ENCODE measurements around the gene SPRYD4. TPM values are rescaled to one million over a fixed set of nuclear protein-coding genes. Genes with fewer than 3 reads are reported as not detected.

The SPRYD4 gene
- total and polyA plus RNA-seq, 10 of the 15 experiments (the other 5 are each of a cell fraction or from before 2014, with no cell fraction given) = 4.1 to 6.0 (median 5.1) TPM

DNA sequence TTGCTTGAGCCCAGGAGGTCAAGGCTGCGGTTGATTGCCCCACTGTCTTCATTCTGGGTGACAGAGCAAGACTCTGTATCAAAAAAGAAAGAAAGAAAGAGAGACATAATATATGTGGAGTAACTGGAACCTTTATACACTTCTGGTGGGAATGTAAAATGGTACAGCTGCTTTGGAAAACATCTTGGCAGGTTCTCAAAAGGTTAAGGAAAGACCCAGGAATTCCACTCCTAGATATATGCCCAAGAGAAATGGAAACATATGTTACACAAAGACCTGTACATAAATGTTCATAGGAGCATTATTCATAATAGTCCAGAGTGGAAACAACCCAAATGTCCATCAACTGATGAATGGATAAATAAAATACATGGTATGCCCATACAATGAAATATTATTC lies 60.5 kb downstream of the SPRYD4 start:
- ChIA-PET RAD21 (ENCODE audit: unreplicated experiment) (no interaction called here), SMC1A (ENCODE audit: uncharacterized antibody, unreplicated experiment) (interaction anchor here (1.4 kb wide), 1 partner anchor 15 kb away, joined by 5 read pairs; no protein-coding TSS in a partner anchor), CTCF (interaction anchor here (1.0 kb wide), 1 partner anchor 14 kb away, joined by 3 read pairs; no protein-coding TSS in a partner anchor), POLR2A (no interaction called here)
- BruUV-seq (replicated peaks) = no TSS peak
- no peak for ATAC-seq
- TF ChIP-seq, protein P1, sequence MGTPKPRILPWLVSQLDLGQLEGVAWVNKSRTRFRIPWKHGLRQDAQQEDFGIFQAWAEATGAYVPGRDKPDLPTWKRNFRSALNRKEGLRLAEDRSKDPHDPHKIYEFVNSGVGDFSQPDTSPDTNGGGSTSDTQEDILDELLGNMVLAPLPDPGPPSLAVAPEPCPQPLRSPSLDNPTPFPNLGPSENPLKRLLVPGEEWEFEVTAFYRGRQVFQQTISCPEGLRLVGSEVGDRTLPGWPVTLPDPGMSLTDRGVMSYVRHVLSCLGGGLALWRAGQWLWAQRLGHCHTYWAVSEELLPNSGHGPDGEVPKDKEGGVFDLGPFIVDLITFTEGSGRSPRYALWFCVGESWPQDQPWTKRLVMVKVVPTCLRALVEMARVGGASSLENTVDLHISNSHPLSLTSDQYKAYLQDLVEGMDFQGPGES (IDR thresholded peaks at IDR 0.05) = no peak
- no peak for TF ChIP-seq NR2C1 (IDR thresholded peaks at IDR 0.05)
- Histone ChIP-seq H4K20me1 (ENCODE audit: control insufficient read depth, insufficient read depth) (no peaks in the 10 kb centered on the region), H3K27me3 (replicated peaks in 1 of 2; ENCODE audit: control insufficient read depth in 2 of 2, insufficient read depth in 2 of 2, low read length in 1 of 2) (no peaks in the 10 kb centered on the region), H3K9me3 (replicated peaks; ENCODE audit: control insufficient read depth, insufficient read depth, low read length) (no peaks in the 10 kb centered on the region), H3K4me3 (no peak overlapping the region), H3K27ac (ENCODE audit: control insufficient read depth, insufficient read depth) (no peak overlapping the region), H3K4me2 (ENCODE audit: control insufficient read depth, insufficient read depth) (no peak overlapping the region), H3K79me2 (ENCODE audit: control insufficient read depth, insufficient read depth, low read length) (no peaks in the 10 kb centered on the region), H3K36me3 (ENCODE audit: control insufficient read depth in 2 of 2, insufficient read depth in 2 of 2, low read length in 1 of 2) (no peaks in the 10 kb centered on the region), H2AFZ (ENCODE audit: control insufficient read depth, low read depth, low read length) (no peak overlapping the region), H3K9ac (ENCODE audit: control insufficient read depth, insufficient read depth, low read length) (no peak overlapping the region), H3K4me1 (ENCODE audit: control insufficient read depth, insufficient read depth, low read length) (no peaks in the 10 kb centered on the region)
- FAIRE-seq = no peak
- WGBS (ENCODE audit: insufficient coverage, insufficient replicate concordance, low lambda C conversion rate, missing lambda C conversion rate) = 69% methylated on average over 1 of the region's 1 CpG
- DNase-seq (ENCODE audit: low read depth, low spot score) = no peak
- intact Hi-C loops (cut with micrococcal nuclease; ENCODE audit: unreplicated experiment) = no loop called here
- in situ Hi-C loops (cut with MboI) = no loop called here

Other genes with a start within 250 kb of the SPRYD4 start
Only the 7 nearest of the 18 such genes appear.
- gene IL23A, start 129.7 kb upstream of the SPRYD4 start, total RNA-seq (2014; rRNA removed) = 4.2 and 5.7 TPM in 2 replicates
- gene IL23A, start 129.7 kb upstream of the SPRYD4 start, total RNA-seq (2014; rRNA removed; fragmentation: Illumina TruSeq; extraction: Trizol) = 4.7 and 5.6 TPM in 2 replicates
- 4.3 and 4.7 TPM in 2 replicates for gene IL23A, start 129.7 kb upstream of the SPRYD4 start, total RNA-seq (2021)
- 3.3 and 4.0 TPM in 2 replicates for gene IL23A, start 129.7 kb upstream of the SPRYD4 start, polyA plus RNA-seq (2011; rRNA removed)
- gene IL23A, start 129.7 kb upstream of the SPRYD4 start, polyA plus RNA-seq (2014; fragmentation: Illumina TruSeq; extraction: Trizol) = 1.6 and 5.7 TPM in 2 replicates
- 10 to 100 TPM in 1 of 2 experiments, 1 to 10 TPM in 1; 7.7 to 11.1 TPM for gene IL23A, start 129.7 kb upstream of the SPRYD4 start, polyA plus RNA-seq (2014; fragmentation: Nextera tagmentation; extraction: Ambion mirVana)
- 9.9 and 10.8 TPM in 2 replicates for gene IL23A, start 129.7 kb upstream of the SPRYD4 start, polyA plus RNA-seq (2014; rRNA removed)
- 1 to 10 TPM; 4.4 to 5.6 TPM for gene IL23A, start 129.7 kb upstream of the SPRYD4 start, polyA plus RNA-seq (2016; fragmentation: Nextera tagmentation; extraction: Ambion mirVana)
- 101 and 114 TPM in 2 replicates for gene STAT2, start 108.5 kb upstream of the SPRYD4 start, total RNA-seq (2014; rRNA removed)
- 66.4 and 69.3 TPM in 2 replicates for gene STAT2, start 108.5 kb upstream of the SPRYD4 start, total RNA-seq (2014; rRNA removed; fragmentation: Illumina TruSeq; extraction: Trizol)
- gene STAT2, start 108.5 kb upstream of the SPRYD4 start, total RNA-seq (2021) = 93.7 and 97.9 TPM in 2 replicates
- 91.5 and 106 TPM in 2 replicates for gene STAT2, start 108.5 kb upstream of the SPRYD4 start, polyA plus RNA-seq (2011; rRNA removed)
- gene STAT2, start 108.5 kb upstream of the SPRYD4 start, polyA plus RNA-seq (2014; fragmentation: Illumina TruSeq; extraction: Trizol) = 74.9 and 91.9 TPM in 2 replicates
- 10 to 100 TPM; 16.9 to 23.5 TPM for gene STAT2, start 108.5 kb upstream of the SPRYD4 start, polyA plus RNA-seq (2014; fragmentation: Nextera tagmentation; extraction: Ambion mirVana)
- 90.4 and 94.4 TPM in 2 replicates for gene STAT2, start 108.5 kb upstream of the SPRYD4 start, polyA plus RNA-seq (2014; rRNA removed)
- 10 to 100 TPM; 76.5 to 79.2 TPM for gene STAT2, start 108.5 kb upstream of the SPRYD4 start, polyA plus RNA-seq (2016; fragmentation: Nextera tagmentation; extraction: Ambion mirVana)
- 0.11 TPM in 1 of 2 replicates, not detected in the other for gene APOF, start 105.7 kb upstream of the SPRYD4 start, total RNA-seq (2014; rRNA removed)
- not detected in 2 replicates for gene APOF, start 105.7 kb upstream of the SPRYD4 start, total RNA-seq (2014; rRNA removed; fragmentation: Illumina TruSeq; extraction: Trizol)
- gene APOF, start 105.7 kb upstream of the SPRYD4 start, total RNA-seq (2021) = not detected in 2 replicates
- not detected in 2 replicates for gene APOF, start 105.7 kb upstream of the SPRYD4 start, polyA plus RNA-seq (2011; rRNA removed)
- gene APOF, start 105.7 kb upstream of the SPRYD4 start, polyA plus RNA-seq (2014; fragmentation: Illumina TruSeq; extraction: Trizol) = 0.04 TPM in 1 of 2 replicates, not detected in the other
- gene APOF, start 105.7 kb upstream of the SPRYD4 start, polyA plus RNA-seq (2014; fragmentation: Nextera tagmentation; extraction: Ambion mirVana) = under 1 TPM; 0.13 to 0.19 TPM
- 0.05 TPM in 1 of 2 replicates, not detected in the other for gene APOF, start 105.7 kb upstream of the SPRYD4 start, polyA plus RNA-seq (2014; rRNA removed)
- not detected for gene APOF, start 105.7 kb upstream of the SPRYD4 start, polyA plus RNA-seq (2016; fragmentation: Nextera tagmentation; extraction: Ambion mirVana)
- gene TIMELESS, start 19.2 kb upstream of the SPRYD4 start, total RNA-seq (2014; rRNA removed) = 34.3 and 36.4 TPM in 2 replicates
- gene TIMELESS, start 19.2 kb upstream of the SPRYD4 start, total RNA-seq (2014; rRNA removed; fragmentation: Illumina TruSeq; extraction: Trizol) = 20.2 and 21.2 TPM in 2 replicates
- 42.0 and 45.9 TPM in 2 replicates for gene TIMELESS, start 19.2 kb upstream of the SPRYD4 start, total RNA-seq (2021)
- 4.7 and 5.8 TPM in 2 replicates for gene TIMELESS, start 19.2 kb upstream of the SPRYD4 start, polyA plus RNA-seq (2011; rRNA removed)
- 34.2 and 41.1 TPM in 2 replicates for gene TIMELESS, start 19.2 kb upstream of the SPRYD4 start, polyA plus RNA-seq (2014; fragmentation: Illumina TruSeq; extraction: Trizol)
- gene TIMELESS, start 19.2 kb upstream of the SPRYD4 start, polyA plus RNA-seq (2014; fragmentation: Nextera tagmentation; extraction: Ambion mirVana) = 10 to 100 TPM; 10.4 to 20.5 TPM
- gene TIMELESS, start 19.2 kb upstream of the SPRYD4 start, polyA plus RNA-seq (2014; rRNA removed) = 27.1 and 27.7 TPM in 2 replicates
- gene TIMELESS, start 19.2 kb upstream of the SPRYD4 start, polyA plus RNA-seq (2016; fragmentation: Nextera tagmentation; extraction: Ambion mirVana) = 10 to 100 TPM; 53.5 to 57.8 TPM
- 0.05 TPM in 1 of 2 replicates, not detected in the other for gene MIP, start 13.9 kb upstream of the SPRYD4 start, total RNA-seq (2014; rRNA removed)
- not detected in 2 replicates for gene MIP, start 13.9 kb upstream of the SPRYD4 start, total RNA-seq (2014; rRNA removed; fragmentation: Illumina TruSeq; extraction: Trizol)
- gene MIP, start 13.9 kb upstream of the SPRYD4 start, total RNA-seq (2021) = 0.15 TPM in 1 of 2 replicates, not detected in the other
- 0.04 TPM in 1 of 2 replicates, not detected in the other for gene MIP, start 13.9 kb upstream of the SPRYD4 start, polyA plus RNA-seq (2011; rRNA removed)
- 0.07 TPM in 1 of 2 replicates, not detected in the other for gene MIP, start 13.9 kb upstream of the SPRYD4 start, polyA plus RNA-seq (2014; fragmentation: Illumina TruSeq; extraction: Trizol)
- under 1 TPM; 0.11 TPM for gene MIP, start 13.9 kb upstream of the SPRYD4 start, polyA plus RNA-seq (2014; fragmentation: Nextera tagmentation; extraction: Ambion mirVana)
- not detected in 2 replicates for gene MIP, start 13.9 kb upstream of the SPRYD4 start, polyA plus RNA-seq (2014; rRNA removed)
- gene MIP, start 13.9 kb upstream of the SPRYD4 start, polyA plus RNA-seq (2016; fragmentation: Nextera tagmentation; extraction: Ambion mirVana) = under 1 TPM; 0.15 to 0.18 TPM
- 4.1 and 4.6 TPM in 2 replicates for gene GLS2, start 19.6 kb downstream of the SPRYD4 start, total RNA-seq (2014; rRNA removed)
- 3.1 TPM in 2 replicates for gene GLS2, start 19.6 kb downstream of the SPRYD4 start, total RNA-seq (2014; rRNA removed; fragmentation: Illumina TruSeq; extraction: Trizol)
- gene GLS2, start 19.6 kb downstream of the SPRYD4 start, total RNA-seq (2021) = 3.4 and 3.7 TPM in 2 replicates
- gene GLS2, start 19.6 kb downstream of the SPRYD4 start, polyA plus RNA-seq (2011; rRNA removed) = 2.1 and 2.4 TPM in 2 replicates
- gene GLS2, start 19.6 kb downstream of the SPRYD4 start, polyA plus RNA-seq (2014; fragmentation: Illumina TruSeq; extraction: Trizol) = 2.6 and 3.1 TPM in 2 replicates
- 1 to 10 TPM in 1 of 2 experiments, under 1 TPM in 1; 0.64 to 1.4 TPM for gene GLS2, start 19.6 kb downstream of the SPRYD4 start, polyA plus RNA-seq (2014; fragmentation: Nextera tagmentation; extraction: Ambion mirVana)
- 3.8 and 4.9 TPM in 2 replicates for gene GLS2, start 19.6 kb downstream of the SPRYD4 start, polyA plus RNA-seq (2014; rRNA removed)
- gene GLS2, start 19.6 kb downstream of the SPRYD4 start, polyA plus RNA-seq (2016; fragmentation: Nextera tagmentation; extraction: Ambion mirVana) = 1 to 10 TPM; 5.2 to 6.4 TPM
- 1.5 and 1.6 TPM in 2 replicates for gene RBMS2, start 53.2 kb downstream of the SPRYD4 start, total RNA-seq (2014; rRNA removed)
- gene RBMS2, start 53.2 kb downstream of the SPRYD4 start, total RNA-seq (2014; rRNA removed; fragmentation: Illumina TruSeq; extraction: Trizol) = 2.1 and 2.2 TPM in 2 replicates
- 7.1 and 7.2 TPM in 2 replicates for gene RBMS2, start 53.2 kb downstream of the SPRYD4 start, total RNA-seq (2021)
- gene RBMS2, start 53.2 kb downstream of the SPRYD4 start, polyA plus RNA-seq (2011; rRNA removed) = 0.40 and 0.56 TPM in 2 replicates
- 5.6 and 6.0 TPM in 2 replicates for gene RBMS2, start 53.2 kb downstream of the SPRYD4 start, polyA plus RNA-seq (2014; fragmentation: Illumina TruSeq; extraction: Trizol)
- gene RBMS2, start 53.2 kb downstream of the SPRYD4 start, polyA plus RNA-seq (2014; fragmentation: Nextera tagmentation; extraction: Ambion mirVana) = 1 to 10 TPM in 1 of 2 experiments, under 1 TPM in 1; 0.90 to 1.1 TPM
- gene RBMS2, start 53.2 kb downstream of the SPRYD4 start, polyA plus RNA-seq (2014; rRNA removed) = 3.1 and 3.9 TPM in 2 replicates
- gene RBMS2, start 53.2 kb downstream of the SPRYD4 start, polyA plus RNA-seq (2016; fragmentation: Nextera tagmentation; extraction: Ambion mirVana) = 1 to 10 TPM; 2.7 to 3.2 TPM